GM12874 (cell line): Measurements from ENCODE around the gene DGKG.

Experiments
- TF ChIP-seq, protein P1 (sequence below): IDR thresholded peaks from 2 replicates; pipeline ENCODE4 v1.5.1; 2011; ENCODE audit warnings: low read depth, mild to moderate bottlenecking, control low read depth, low read length, moderate library complexity; ENCODE audit not compliant: insufficient read depth

Gene DGKG

DNA sequence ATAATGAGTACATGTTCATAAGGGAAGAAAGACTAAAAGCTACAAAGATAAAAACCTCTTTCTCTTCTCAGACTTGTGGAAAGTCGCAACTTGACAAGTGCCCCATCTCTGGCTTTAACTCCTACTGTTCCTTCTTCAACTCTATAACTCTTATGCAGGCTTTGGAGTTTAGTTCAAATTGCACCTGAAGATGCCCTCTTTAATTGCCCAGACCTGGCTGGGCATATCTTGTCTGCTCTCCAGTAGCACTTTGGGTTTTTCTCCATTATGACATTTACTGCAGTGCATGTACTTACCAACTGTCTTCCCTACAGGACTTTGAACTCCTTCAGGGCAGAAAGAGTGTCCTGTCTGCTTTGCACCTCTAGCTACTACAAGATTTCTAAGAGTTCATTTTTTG lies 32.4 kb downstream of the DGKG start:
- TF ChIP-seq, protein P1, sequence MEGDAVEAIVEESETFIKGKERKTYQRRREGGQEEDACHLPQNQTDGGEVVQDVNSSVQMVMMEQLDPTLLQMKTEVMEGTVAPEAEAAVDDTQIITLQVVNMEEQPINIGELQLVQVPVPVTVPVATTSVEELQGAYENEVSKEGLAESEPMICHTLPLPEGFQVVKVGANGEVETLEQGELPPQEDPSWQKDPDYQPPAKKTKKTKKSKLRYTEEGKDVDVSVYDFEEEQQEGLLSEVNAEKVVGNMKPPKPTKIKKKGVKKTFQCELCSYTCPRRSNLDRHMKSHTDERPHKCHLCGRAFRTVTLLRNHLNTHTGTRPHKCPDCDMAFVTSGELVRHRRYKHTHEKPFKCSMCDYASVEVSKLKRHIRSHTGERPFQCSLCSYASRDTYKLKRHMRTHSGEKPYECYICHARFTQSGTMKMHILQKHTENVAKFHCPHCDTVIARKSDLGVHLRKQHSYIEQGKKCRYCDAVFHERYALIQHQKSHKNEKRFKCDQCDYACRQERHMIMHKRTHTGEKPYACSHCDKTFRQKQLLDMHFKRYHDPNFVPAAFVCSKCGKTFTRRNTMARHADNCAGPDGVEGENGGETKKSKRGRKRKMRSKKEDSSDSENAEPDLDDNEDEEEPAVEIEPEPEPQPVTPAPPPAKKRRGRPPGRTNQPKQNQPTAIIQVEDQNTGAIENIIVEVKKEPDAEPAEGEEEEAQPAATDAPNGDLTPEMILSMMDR: no peak

DNA sequence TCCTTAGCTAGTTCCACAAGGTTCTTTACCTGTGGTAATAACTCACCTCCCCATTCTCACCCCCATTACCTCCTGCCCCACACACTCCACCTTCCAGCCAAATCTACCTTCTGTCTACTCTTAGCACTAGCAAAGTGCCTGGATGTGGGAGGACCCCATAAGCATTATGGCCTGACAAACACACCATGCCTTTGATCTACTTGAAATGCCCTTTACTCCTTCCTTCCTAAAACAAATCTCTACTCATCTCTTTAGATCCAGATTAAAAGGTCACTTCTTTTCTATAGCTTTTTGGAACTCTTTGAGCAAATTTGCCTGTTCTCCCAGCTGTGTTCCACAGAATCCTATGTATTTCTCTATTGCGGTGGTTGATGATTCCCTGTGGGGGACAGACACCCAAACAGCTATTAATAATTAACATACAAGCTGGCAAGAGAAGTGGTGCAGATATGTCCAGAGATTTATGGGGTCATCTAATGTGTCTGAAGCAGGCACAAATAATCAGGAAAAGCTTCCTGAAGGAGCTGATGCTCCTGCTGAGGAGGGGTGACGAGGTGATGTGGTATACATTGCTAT lies 34.0 kb downstream of the DGKG start:
- TF ChIP-seq, protein P1: no peak

DNA sequence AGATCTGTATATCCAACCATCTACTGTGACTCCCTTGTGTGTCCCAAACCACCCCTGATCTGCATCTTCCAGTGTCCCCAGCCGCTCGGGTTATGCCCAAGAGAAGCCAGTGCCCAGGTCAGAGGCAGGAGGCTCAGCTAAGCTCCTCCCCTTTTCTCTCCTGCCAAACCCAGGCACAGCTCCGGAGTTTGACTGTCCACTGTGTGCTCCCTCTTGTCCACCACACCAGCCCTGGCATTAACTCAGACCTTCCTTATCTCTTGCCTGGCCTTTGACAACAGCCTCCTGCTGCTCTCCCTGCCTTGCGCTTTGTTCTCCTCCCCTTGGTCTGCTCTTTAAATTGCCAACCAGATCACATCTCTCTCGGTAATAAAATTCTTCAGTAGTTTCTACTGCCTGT lies 39.3 kb downstream of the DGKG start:
- TF ChIP-seq, protein P1: no peak

DNA sequence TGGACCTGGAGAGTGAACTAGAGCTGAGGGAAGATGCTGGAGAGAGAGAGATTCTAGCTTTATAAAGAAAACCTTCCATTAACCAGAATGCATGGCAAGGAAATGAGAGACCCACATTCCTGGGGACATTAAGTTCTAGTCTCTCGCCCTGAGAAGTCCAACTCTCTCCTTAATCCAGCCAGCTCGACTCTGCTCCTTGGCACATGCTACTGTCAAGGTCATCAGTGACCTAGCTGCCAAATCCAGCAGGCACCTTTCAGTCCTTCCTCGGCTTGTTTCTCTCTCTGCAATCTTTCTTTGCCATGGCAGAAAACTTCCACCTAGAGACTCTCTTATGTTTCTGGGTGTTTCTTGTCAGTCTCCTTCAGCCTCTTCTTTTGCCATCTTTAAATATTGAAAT lies 40.3 kb downstream of the DGKG start:
- TF ChIP-seq, protein P1: no peak

GRCh38 chr3:186320862-186321568 lies 41.0 kb downstream of the DGKG start:
- TF ChIP-seq, protein P1: no peak

GRCh38 chr3:186319945-186320344 lies 42.1 kb downstream of the DGKG start:
- TF ChIP-seq, protein P1: no peak

GRCh38 chr3:186318135-186318534 lies 43.9 kb downstream of the DGKG start:
- TF ChIP-seq, protein P1: no peak
